Heart right ventricle (tissue), 16 donors: ENCODE results near the gene HOXA5. TPM values are rescaled to one million over a fixed set of nuclear protein-coding genes. Genes with fewer than 3 reads are reported as not detected.

Source experiments
- ATAC-seq, 8 donors: fragments of 200-7000 bp; cut with Tn5 transposase; one replicate each; pipeline ENCODE4 v1.9.1; 2020; ENCODE audit warnings: mild to moderate bottlenecking in 8 of 8, moderate library complexity in 8 of 8, moderate number of reproducible peaks in 1 of 8
- DNase-seq, 2 donors: peaks; one replicate each; pipeline ENCODE4 v3.0.0-alpha.2; 2020
- H3K27ac ChIP-seq, 10 donors: fragments of 200-600 bp; sonication (generic) in 2 of 10; one replicate each; pipeline versions ENCODE4 v1.5.0 to v1.8.0; 2020 to 2022; ENCODE audit warnings: mild to moderate bottlenecking in 3 of 10
- H3K27me3 ChIP-seq, 7 donors: fragments of 200-600 bp; one replicate each; pipeline ENCODE4 v1.8.0; 2021 to 2022; ENCODE audit warnings: mild to moderate bottlenecking in 2 of 7
- H3K36me3 ChIP-seq, 9 donors: fragments of 200-600 bp; sonication (generic) in 1 of 9; one replicate each; pipeline versions ENCODE4 v1.5.0 to v1.8.0; 2020 to 2022; ENCODE audit warnings: mild to moderate bottlenecking in 2 of 9
- H3K4me1 ChIP-seq, 9 donors: fragments of 200-600 bp; sonication (generic) in 1 of 9; one replicate each; pipeline versions ENCODE4 v1.5.0 to v1.8.0; 2020 to 2022; ENCODE audit warnings: mild to moderate bottlenecking in 4 of 9
- H3K4me3 ChIP-seq, 10 donors: fragments of 200-600 bp; sonication (generic) in 2 of 10; one replicate each; pipeline versions ENCODE4 v1.5.0 to v1.8.0; 2020 to 2022; ENCODE audit warnings: mild to moderate bottlenecking in 7 of 10, moderate library complexity in 2 of 10
- H3K9me3 ChIP-seq, 11 donors: fragments of 200-600 bp in 10 of 11; sonication (generic) in 2 of 11; one replicate each; pipeline versions ENCODE4 v1.5.0 to v1.8.0; 2013 to 2022; ENCODE audit warnings: mild to moderate bottlenecking in 2 of 11, control low read depth in 1 of 11, moderate library complexity in 1 of 11
- WGBS, 2 donors: extraction: QIAGEN DNeasy Blood & Tissue Kit; methylation state at CpG; one replicate each; pipeline ENCODE4 v1.1.7; 2013; ENCODE audit warnings: inconsistent platforms in 1 of 2; 5-methylcytosine and 5-hydroxymethylcytosine counted together
- intact Hi-C, 10 donors: fragments of 100-400 bp; cut with DNase I; formaldehyde crosslinking; loops; one replicate each; pipeline versions ENCODE4 v1.11.1 to v1.14.2; 2022
- polyA plus RNA-seq, 2 donors: library from polyadenylated mRNA; stranded (reverse); fragments of 200-250 nt; gene quantifications; one replicate each; pipeline ENCODE4 v1.2.3, GENCODE V29; 2013
- total RNA-seq, 10 donors: library from RNA; stranded (reverse); fragmentation: NEBNext Ultra II Directional in 3 of 10; extraction: Animal tissue kit (Norgen Biotek cat#: 25700) in 3 of 10; gene quantifications; one replicate each; pipeline versions ENCODE4 v1.2.1 to v1.2.4, GENCODE V29; 2021 to 2023
- TF ChIP-seq, protein P1 (sequence below), 9 donors: fragments of 200-600 bp; sonication (generic) in 2 of 9; IDR thresholded peaks; one replicate each; pipeline versions ENCODE4 v1.5.0 to v1.8.0; 2021 to 2022; ENCODE audit warnings: antibody characterized with exemption in 9 of 9, mild to moderate bottlenecking in 5 of 9, moderate library complexity in 1 of 9
- donor health status: Arrhythmogenic right ventricular cardiomyopathy.
- donor health status: ischemic (EF 13 %, LVEDD 7.1; RV severe dilation, severe dysfunction).
- donor health status: healthy with polysubstance abuse.
- donor health status: DM: no; HTN: yes; CAD: no.
- donor health status: DM: no; HTN: no; CAD: no.
- donor health status: ischemic (EF 25% LVEDD 6.9; RV normal size, moderate dysfunction).
- donor health status: ischemic (EF 25% LVEDD 5.7; RV mildly dilated, moderate dysfunction).
- donor health status: healthy.
- donor health status: DM: yes; HTN: yes; CAD: no.
- donor health status: Ischemic cardiomyopathy.
- donor health status: ischemic (EF 35%, LVEDD 5.7; RV mildly dilated, moderate dysfunction).
- donor health status: nonischemic (EF 11% LVEDD 7.7; RV severe dilation, severe dysfunction).
- donor health status: DM: yes; HTN: yes; CAD: no.
- donor health status: PGD.
- donor health status: ischemic (EF 29% LVEDD 5.4; RV normal size, mild dysfunction).
- donor health status: nonischemic (EF 23%, LVEDD 6.1; RV moderate dilation, normal function).

The HOXA5 gene
- total and polyA plus RNA-seq, 12 donors = 0.09 to 0.95 (median 0.24) TPM; not detected in 8

- no peaks in the 10 kb centered on the region for H3K9me3 ChIP-seq
- no peak overlapping the region for H3K4me3 ChIP-seq
- H3K27ac ChIP-seq = no peak overlapping the region
- ATAC-seq (no peak), DNase-seq (no peak)
- intact Hi-C loops = no loop called here
- TF ChIP-seq, protein P1, sequence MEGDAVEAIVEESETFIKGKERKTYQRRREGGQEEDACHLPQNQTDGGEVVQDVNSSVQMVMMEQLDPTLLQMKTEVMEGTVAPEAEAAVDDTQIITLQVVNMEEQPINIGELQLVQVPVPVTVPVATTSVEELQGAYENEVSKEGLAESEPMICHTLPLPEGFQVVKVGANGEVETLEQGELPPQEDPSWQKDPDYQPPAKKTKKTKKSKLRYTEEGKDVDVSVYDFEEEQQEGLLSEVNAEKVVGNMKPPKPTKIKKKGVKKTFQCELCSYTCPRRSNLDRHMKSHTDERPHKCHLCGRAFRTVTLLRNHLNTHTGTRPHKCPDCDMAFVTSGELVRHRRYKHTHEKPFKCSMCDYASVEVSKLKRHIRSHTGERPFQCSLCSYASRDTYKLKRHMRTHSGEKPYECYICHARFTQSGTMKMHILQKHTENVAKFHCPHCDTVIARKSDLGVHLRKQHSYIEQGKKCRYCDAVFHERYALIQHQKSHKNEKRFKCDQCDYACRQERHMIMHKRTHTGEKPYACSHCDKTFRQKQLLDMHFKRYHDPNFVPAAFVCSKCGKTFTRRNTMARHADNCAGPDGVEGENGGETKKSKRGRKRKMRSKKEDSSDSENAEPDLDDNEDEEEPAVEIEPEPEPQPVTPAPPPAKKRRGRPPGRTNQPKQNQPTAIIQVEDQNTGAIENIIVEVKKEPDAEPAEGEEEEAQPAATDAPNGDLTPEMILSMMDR (IDR thresholded peaks at IDR 0.05) = no peak
- WGBS, 2 donors = 4 to 12% methylated on average over 8 of the region's 8 CpGs
- peaks cover 0 to 4% (median 0%) of the 10 kb centered on the region in 9 donors for H3K36me3 ChIP-seq
- H3K27me3 ChIP-seq = peaks cover 87 to 100% (median 100%) of the 10 kb centered on the region in 7 donors
- H3K4me1 ChIP-seq = peaks cover 8 to 66% (median 30%) of the 10 kb centered on the region in 9 donors
Observed at GRCh38 chr7:27171325-27171636, 27.8 kb upstream of the HOXA5 start.

DNA sequence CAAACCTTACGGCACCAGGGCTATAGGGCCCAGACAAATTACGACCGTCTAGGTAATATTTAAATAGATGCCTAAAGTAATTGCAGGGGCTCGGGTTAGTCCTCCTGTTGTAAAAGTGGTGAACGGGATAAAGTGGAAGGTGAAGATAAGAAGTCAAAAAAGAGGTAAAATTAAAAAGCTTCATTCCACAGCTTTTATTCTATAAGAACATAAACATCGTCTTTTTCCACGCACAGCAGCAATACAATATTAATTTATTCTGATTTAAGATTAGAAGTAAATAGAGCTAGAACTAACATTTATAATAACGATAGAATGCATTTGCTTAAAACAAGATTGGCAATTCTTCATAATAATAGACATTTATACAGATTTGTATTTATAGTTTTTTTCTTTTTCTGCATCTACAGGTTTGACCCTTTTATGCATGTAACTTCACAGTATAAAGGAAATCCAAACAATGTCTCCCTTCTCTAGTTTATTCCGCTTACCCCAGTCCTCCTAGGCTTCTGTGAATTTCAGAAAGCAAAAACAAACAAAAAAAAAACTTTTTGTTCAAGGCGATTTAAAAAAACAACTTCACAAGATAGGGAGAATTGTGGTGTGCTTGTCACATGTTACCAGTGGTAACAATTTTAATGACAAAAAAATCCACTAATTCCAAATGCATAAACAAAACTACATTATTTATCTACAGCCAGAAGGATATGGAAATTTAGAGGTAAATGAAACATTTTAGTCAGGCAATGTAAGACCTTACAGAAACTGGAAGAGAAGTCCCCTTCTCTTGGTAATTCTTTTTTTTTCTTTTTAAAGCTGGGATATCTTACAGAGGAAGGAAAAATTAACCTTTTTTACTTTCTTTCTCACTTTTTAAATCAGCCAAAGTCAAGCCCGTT, 27.2 kb upstream of the HOXA5 start:
- intact Hi-C loops = no loop called here
- Histone ChIP-seq H3K4me3 (no peak overlapping the region), H3K27me3 (peaks cover 87 to 100% (median 100%) of the 10 kb centered on the region in 7 donors), H3K9me3 (no peaks in the 10 kb centered on the region), H3K27ac (no peak overlapping the region), H3K4me1 (peaks cover 8 to 72% (median 34%) of the 10 kb centered on the region in 9 donors), H3K36me3 (peaks cover 0 to 10% (median 0%) of the 10 kb centered on the region in 9 donors)
- TF ChIP-seq, protein P1 (IDR thresholded peaks at IDR 0.05) = no peak
- DNase-seq (no peak), ATAC-seq (no peak)
- WGBS, 2 donors = 15 to 21% methylated on average over 11 of the region's 11 CpGs

GRCh38 chr7:27169658-27170425, 26.4 kb upstream of the HOXA5 start:
- Histone ChIP-seq H3K36me3 (peaks cover 0 to 18% (median 0%) of the 10 kb centered on the region in 9 donors), H3K27me3 (peaks cover 88 to 100% (median 100%) of the 10 kb centered on the region in 7 donors), H3K9me3 (no peaks in the 10 kb centered on the region), H3K4me3 (no peak overlapping the region), H3K27ac (no peak overlapping the region), H3K4me1 (peaks cover 8 to 81% (median 42%) of the 10 kb centered on the region in 9 donors)
- TF ChIP-seq, protein P1 (IDR thresholded peaks at IDR 0.05) = no peak
- 2 to 5% methylated on average over 41 to 46 of the region's 46 CpGs for WGBS, 2 donors
- ATAC-seq (no peak), DNase-seq (no peak)
- intact Hi-C loops = loop anchor here in 7 of 10 donors (10.0 kb wide), 6 partner anchors 315 to 1305 kb away; no protein-coding TSS in a partner anchor

DNA sequence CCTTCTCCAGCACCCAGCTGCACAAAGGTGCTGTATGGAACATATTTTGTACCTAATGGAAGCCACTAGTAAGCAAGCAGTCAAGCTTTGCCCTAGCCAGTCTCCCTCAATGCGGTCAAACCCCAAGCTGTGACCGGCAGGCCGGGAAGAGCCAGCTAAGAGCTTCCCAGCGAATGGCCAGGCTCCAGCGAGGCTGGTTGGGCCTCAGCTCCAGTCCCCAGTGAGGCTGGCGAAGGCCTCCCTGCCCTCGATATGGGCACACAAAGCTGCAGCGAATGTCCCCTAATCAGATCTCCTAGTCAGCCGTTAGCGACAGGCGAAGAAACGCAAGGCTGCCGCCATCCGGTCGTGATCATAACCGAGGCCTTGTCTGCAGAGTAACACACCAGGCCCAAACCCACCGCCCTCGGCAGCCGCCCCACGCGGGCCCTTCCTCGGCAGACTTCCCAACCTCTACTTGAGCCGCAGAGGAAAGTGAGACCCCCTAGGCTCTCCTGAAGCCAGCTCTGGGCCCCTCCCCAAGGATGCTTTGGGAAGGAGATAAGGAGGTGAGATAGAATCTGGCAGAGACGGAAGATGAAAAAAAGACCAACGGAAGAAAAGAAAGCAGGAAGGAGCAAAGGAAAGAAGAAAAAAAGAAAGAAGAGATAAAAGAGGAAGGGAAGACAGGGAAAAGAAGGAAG, 24.9 kb upstream of the HOXA5 start:
- DNase-seq (no peak), ATAC-seq (no peak)
- H3K4me1 ChIP-seq = peaks cover 8 to 81% (median 39%) of the 10 kb centered on the region in 9 donors
- no peaks in the 10 kb centered on the region for H3K9me3 ChIP-seq
- peaks cover 88 to 100% (median 100%) of the 10 kb centered on the region in 7 donors for H3K27me3 ChIP-seq
- 16 to 20% methylated on average over 25 of the region's 25 CpGs for WGBS, 2 donors
- no peak overlapping the region for H3K4me3 ChIP-seq
- H3K36me3 ChIP-seq = peaks cover 0 to 15% (median 0%) of the 10 kb centered on the region in 9 donors
- H3K27ac ChIP-seq = no peak overlapping the region
- intact Hi-C loops = loop anchor here in 7 of 10 donors (10.0 kb wide), 6 partner anchors 314 to 1304 kb away; no protein-coding TSS in a partner anchor
- TF ChIP-seq, protein P1 (IDR thresholded peaks at IDR 0.05) = no peak
